GM21447 (cell line): ENCODE results near the gene OLFML1.

Source experiments
- ATAC-seq: cut with Tn5 transposase; IDR thresholded peaks from one replicate; pipeline ENCODE4 v1.9.1; 2021; ENCODE audit not compliant: unreplicated experiment

The OLFML1 gene

DNA sequence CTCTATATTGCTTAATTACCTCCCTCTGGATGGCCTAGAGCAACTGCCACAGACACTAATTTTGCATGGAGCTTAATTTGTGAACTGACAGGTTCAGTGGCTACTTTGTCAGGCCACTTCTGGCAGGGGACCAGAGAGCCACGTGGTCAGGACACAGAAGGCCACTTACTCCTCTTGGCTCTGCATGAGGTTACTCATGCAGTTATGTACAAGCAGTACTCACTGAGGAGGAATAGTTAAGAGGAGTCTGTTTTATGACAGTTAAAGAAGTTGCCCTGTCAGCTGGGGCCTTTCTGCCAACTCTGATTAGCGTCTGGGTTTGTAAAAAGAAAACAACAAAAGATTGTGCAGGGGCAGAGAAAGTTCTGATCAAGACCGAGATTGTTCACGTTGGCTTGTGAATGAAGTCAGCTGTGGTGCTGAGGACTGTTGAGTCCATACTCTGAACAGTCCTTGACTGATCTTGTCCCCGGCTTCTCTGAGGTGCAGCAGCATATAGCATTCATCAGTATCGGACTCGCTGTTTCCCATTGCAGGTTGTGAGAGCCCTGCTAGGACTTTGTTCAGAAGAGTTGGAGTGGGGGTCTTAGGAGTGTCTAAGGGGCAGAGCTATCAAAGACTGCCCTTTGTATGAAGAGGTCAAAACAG is 69.9 kb downstream of the OLFML1 start:
- no peak for ATAC-seq

DNA sequence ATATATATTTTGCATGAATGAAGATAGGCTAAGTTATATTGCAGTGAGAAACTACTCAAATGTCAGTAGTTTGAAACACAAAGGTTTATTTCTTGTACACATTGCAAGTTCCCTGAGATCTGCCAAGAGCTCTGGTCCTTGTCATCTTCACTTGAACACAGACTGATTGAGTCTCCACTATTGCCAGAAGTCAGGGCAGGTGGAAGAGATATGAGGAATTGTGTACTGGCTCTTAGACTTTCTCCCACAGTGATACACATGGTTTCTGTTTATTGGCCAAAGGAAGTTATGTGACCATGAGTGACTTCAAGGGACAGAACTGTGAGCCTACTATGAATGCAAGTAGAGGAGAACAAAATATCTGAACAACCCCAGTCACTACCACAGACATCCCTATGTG is 72.7 kb downstream of the OLFML1 start:
- ATAC-seq = no peak

DNA sequence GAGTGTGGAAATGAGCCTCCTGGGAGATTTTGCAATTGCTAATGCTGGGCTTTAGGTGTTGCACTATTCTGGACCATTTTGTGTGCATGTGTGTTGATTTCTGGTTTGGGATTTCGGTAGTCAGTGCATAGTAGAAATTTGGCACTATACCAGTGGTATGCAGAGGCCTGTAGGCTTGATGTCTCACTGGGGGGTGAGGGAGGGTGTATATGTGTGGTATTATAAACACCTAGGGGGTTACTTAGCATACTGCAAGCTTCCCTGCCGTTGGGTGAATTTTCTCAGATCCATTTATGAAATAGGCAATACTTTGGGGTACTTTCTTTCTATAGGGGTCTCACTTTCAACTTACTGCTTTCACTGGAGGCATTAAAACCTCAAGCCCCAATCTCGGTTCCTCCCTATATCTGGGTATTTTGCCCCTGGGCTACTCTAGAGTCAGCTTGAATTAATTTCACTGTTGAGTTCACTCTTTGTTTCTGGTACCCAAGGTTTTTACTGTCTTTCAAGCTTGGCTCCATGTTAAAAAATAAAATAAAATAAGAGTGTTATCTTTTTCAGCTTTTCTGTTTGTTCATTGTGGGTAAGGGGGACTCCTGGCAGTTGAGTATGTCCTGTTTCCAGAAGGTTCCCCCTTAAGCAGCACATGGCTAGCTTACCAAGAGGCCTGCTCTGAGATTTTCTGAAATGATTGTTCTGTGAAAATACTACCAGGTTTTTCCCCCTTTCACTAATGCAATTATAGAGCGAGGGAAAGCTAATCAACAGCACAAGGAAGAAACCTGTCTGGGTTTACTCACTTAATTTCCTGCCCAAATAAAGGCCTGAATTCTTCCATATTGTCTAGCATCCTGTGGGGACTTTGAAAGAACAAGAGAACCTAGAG is 74.3 kb downstream of the OLFML1 start:
- ATAC-seq = no peak
